NCI-H146 treated with DMSO at 0.1 percent for 48 hours (cell line): ENCODE results near the gene PPFIA1.
A peak's percentile ranks its signal among the peaks of the same experiment; 100 is the strongest.

Source experiments
- DNase-seq: peaks from one replicate; lab custom pipeline; 2025; ENCODE audit not compliant: unreplicated experiment; lab: John Stamatoyannopoulos, UW

The PPFIA1 gene

GRCh38 chr11:70353329-70353728 lies 82.8 kb downstream of the PPFIA1 start:
- no peak for DNase-seq

GRCh38 chr11:70353900-70354568 lies 83.5 kb downstream of the PPFIA1 start:
- DNase-seq = no peak

GRCh38 chr11:70354629-70355028 lies 84.1 kb downstream of the PPFIA1 start:
- no peak for DNase-seq

GRCh38 chr11:70358753-70359152 lies 88.3 kb downstream of the PPFIA1 start:
- no peak for DNase-seq

DNA sequence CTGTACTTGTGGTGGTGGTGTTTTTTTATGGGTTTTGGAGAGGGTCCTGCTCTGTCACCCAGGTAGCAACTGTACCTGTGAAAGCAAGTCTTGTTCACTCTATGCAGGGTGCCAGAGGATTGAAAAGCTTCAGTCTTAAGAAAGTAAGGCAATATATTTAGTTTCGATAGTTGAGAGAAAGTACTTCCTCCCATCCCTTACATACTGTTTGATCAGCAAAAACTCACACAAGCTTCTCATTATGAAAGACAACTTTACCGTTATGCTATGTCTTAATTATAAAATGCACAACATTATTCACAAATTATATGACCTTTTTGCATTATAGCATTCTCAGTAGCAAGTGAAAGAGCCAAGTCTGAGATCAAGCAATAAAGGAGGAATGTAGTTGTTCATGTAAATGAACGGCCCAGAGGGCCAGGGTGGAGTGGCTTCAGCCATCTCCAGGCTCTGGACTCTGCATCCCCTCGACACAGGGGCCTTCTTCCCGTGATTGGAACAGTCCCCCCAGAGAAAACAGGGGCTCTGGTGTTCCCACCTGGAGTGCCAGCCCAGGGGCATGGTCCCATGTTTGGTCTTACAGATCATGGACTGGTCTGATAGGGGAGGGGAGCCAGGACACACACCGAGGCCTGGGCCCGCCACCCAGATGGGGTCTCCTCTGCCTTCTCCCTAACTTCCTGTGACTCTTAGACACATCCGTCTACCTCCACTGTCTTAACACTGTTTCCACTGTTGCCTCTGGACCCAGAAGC lies 89.1 kb downstream of the PPFIA1 start:
- DNase-seq = no peak

DNA sequence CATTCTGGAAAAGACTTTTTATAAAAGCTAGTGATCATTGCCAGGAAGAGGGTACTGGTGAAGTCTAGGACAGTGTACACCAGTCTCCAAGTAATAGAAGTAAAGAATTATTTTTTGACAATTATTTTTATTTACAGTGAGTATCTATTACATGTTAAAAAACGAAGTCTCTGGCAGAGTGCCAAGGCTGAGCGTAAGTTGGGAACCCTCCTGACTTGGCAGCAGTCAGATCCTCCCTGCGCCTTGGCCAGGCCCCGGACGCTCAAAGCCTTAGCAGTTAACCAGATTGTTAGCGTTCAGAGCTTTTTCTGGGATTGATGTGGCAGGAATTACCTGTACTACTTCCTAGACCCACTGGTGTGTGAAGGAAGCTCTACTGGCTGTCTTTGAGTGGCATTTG lies 89.7 kb downstream of the PPFIA1 start:
- DNase-seq = no peak

DNA sequence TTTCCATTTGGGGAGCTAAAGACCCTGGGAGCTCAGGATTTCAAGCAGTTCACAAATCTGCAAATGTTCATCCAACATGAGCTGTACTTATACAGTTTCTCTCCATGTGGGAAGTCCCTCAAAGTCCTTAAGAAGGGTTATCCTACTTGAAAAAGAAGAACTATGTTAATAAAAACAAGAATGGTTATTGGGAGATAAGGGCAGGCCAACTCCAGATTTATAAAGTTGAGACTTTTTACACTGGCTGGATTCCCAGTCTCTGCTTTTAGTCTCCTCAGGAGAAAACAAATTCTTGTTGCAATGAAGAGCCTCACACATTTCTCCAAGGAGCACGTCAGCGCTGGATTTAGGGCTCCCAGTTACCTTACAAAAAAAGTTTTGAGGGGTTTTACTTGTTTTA lies 93.7 kb downstream of the PPFIA1 start:
- no peak for DNase-seq

DNA sequence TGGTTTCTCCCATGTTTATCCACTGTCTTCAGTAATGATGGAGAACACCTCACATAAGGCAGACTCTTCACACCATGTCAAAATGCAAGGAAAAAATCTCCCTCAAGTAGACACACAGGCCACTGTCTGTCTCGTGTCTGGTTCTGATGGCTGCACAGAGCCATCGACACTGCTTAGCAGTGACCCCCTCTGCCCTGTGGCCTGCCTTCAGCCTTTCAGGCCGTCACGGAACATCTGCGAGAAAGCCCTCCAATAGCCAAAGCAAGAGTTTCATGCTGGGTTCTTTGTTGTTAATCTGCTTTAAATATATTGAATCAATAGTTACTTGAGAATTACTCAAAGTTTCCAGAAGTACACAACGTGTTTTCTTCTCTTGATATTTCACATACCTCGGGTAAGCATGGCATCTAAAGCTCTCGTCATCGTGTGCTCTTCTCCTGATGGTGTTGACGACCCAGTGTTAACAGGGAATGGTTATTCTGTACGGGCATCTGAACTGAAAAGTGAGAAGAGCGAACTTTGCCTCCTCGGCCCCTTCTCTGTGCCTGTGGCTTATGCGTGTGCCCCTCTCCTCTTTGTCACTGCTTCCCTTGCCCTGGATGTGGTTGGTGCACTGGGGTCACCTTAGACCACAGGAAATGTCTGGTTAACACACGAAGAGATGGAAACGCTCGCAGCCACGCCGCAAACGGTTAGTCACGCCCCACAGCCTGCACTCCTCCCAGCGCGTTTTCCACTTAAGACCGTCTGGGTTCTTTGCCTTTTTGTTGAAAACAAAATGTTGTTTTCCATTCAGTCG lies 94.5 kb downstream of the PPFIA1 start:
- DNase-seq = no peak

DNA sequence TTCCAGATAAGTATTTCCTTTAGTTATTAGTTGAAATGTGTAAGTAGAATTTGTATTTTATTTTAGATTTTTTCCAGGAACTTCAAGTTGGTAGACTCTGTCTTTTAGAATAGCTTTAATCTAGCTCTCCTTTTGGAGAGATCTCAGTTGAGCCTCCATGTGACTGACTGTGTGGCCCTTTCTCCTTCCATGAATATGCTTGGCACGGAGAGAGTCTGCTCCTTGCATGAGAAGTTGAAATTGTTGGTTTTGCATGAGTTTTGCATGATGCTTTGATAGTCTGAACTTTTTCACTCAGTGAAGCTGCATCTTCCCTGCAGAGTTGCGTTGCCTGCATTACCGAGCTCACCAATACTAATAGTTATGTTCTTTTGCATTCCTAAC lies 95.0 kb downstream of the PPFIA1 start:
- DNase-seq = no peak

DNA sequence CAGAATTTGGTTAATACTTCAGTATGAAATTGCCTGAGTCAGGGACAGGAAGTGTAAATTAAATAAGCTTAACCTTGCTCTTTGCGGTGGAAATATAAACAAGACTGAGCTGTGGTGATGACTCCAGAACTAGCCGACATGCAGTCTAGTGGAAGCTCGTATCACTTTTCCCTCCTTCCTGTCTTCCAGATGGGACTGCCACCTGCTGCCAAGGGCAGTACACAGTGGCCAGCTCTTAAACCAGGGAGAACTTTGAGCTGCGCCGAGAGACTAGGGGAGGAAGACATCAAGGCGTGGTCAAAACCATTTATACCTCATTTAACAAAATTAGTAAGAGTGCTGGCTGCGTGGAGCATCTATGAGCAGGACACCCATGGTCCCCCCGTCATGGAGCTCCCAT lies 96.6 kb downstream of the PPFIA1 start:
- DNase-seq = peak; percentile 8

- DNase-seq = no peak
These were observed 98.5 kb downstream of the PPFIA1 start for GRCh38 chr11:70368961-70369360.

- no peak for DNase-seq
These were observed 100.8 kb downstream of the PPFIA1 start for GRCh38 chr11:70371241-70371640.

DNA sequence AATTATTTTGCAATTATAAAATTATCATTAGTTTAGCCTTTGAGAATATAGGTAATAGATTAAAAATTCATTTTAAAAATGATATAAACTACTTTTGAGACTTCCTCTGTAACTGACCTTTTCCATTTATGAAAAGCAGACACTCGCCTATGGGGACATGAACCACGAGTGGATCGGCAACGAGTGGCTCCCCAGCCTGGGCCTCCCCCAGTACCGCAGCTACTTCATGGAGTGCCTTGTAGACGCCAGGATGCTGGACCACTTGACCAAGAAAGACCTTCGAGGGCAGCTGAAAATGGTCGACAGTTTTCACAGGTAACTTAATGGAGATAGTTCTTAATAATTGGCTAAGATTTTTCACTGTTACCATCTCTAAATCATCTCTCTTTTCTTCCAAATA lies 101.6 kb downstream of the PPFIA1 start:
- no peak for DNase-seq

- no peak for DNase-seq
These were observed 106.1 kb downstream of the PPFIA1 start for GRCh38 chr11:70376621-70377020.

DNA sequence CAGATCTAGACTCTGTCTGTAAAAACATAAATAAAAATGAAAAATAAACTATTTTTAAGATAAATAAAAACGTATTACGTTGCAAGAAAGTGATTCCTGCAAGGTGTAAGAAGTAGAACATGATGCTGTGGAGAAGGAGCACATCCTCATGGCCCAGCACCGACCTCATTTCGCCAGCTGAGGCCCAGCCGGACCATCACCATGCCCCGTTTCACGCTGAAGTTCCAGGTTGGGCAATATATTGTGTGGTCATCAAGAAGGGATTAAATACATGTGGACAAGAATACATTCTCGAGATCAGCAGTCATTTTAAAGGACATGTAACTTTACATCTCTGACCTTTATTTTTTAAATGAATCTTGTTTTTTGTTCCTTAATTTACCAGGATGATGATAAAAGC lies 107.2 kb downstream of the PPFIA1 start:
- DNase-seq = no peak

DNA sequence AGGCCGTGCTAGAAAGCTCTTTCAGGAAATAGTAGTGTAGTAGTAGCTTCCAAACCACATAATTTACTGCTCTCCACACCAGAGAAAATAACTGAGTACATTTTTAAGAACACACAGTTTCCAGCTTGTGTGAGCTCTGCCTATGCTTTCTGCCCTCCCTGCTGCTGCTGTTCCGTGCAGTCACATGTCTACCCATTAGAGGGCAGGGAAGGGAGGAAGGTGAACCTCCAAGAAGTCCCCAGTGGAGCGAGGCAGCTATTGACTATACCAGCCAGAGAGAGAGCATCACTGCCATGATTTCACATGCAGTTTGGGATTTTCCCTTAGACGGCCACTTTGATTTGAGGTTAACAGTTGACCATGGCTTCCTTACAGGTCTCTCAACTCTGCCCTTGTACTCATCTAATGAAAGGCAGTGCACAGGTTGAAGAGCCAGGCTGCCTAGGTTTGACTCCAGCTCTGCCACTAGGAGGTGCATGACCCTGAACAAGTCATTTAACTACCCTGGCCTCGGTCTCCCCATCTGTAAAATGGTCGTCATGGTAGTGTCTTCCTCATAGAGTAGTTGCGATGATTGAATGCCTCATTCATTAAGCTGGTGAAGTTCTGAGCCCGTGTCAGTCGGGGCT lies 108.1 kb downstream of the PPFIA1 start:
- DNase-seq = no peak

DNA sequence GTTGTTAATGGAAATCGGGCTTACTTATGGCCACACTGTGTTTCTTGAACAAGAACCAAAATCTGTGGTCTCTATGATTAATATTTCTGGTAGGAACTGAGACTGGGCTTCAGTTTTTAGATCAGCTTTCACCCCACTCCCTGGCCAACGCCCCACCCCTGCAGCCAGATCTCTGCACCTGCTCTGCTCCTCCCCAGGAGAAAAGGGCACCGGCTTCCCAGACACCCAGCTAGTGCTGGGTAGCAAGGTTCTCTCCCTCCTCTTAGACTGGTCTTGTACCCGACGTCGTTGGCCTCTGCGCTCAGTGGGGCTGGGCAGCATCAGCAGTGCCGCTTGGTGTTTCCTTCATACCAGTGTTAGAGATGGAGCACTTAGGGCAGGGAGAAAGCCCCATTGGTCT lies 110.9 kb downstream of the PPFIA1 start:
- no peak for DNase-seq

GRCh38 chr11:70381872-70382861 lies 111.7 kb downstream of the PPFIA1 start:
- no peak for DNase-seq

DNA sequence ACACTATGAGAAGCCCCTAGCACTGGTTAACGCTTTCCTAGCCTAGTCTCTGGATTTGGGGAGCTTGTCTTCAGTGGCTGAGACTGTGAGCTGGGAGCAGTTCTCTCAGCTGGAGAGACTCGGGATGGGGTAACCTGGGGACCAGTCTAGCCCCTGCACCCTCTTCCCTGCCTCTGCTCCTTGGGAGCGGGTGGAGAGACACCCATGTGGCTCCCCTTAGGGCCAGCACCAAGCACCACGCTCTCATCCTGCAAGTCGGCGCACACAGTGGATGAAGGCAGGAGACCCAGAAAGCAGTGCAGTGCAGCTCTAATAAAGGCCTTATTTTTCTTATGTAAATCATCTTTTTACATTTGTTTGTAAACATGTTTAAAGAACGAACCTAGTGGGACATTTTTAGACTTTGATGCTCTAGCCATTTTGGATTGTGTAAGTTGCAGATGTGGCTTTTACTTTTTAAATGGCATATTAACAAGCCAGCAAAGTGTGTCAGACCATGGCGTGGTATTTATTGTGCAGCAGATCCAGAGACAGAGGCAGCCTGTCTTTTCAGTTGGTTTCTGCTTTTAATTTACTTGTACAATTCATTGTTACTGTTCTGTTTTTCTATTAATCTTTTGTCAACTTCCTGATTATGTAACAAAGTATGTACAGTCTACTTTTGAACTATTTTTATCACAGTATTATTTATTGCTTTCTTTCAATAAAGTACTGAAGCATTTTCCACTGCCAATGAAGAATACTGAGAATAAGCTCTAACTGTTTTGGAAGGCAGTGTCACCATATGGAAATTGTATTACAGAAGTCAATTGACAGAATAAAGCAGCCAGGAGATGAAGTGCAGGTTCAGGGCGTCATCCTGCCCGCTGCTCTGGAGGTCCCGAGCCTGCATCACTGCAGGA lies 113.4 kb downstream of the PPFIA1 start:
- no peak for DNase-seq
